WTC11 (cell line): ENCODE results near the gene SLC38A3. TPM values are rescaled to one million over a fixed set of nuclear protein-coding genes. Genes with fewer than 3 reads are reported as not detected.

Experiments used
- ATAC-seq: fragments of 200-7000 bp; cut with Tn5 transposase; 2 replicates; pipeline ENCODE4 v1.10.0; 2021; ENCODE audit warnings: mild to moderate bottlenecking, moderate library complexity
- CTCF ChIA-PET: fragments of 300-600 bp; sonication (Branson Sonifier 250); formaldehyde crosslinking; loops from one replicate; lab custom pipeline; 2021; ENCODE audit warnings: antibody characterized with exemption; lab: Charles Lee
- POLR2A ChIA-PET: fragments of 350-600 bp; sonication (Branson Sonifier 250); formaldehyde crosslinking; loops from one replicate; lab custom pipeline; 2021; ENCODE audit warnings: antibody characterized with exemption; lab: Charles Lee
- DNase-seq: peaks from one replicate; pipeline ENCODE4 v3.0.0; 2021; ENCODE audit warnings: low spot score
- H3K27ac Mint-ChIP-seq: 2 replicates; pipeline ENCODE4 v1.8.0; 2021; ENCODE audit warnings: mixed read lengths
- H3K27me3 Mint-ChIP-seq: 2 replicates; pipeline ENCODE4 v1.8.0; 2021; ENCODE audit warnings: low read depth, mild to moderate bottlenecking, moderate library complexity, mixed read lengths
- H3K36me3 Mint-ChIP-seq: 2 replicates; pipeline ENCODE4 v1.8.0; 2021; ENCODE audit warnings: mixed read lengths
- H3K4me1 Mint-ChIP-seq: 2 replicates; pipeline ENCODE4 v1.8.0; 2022; ENCODE audit warnings: mixed read lengths
- H3K4me3 Mint-ChIP-seq: 2 replicates; pipeline ENCODE4 v1.8.0; 2021; ENCODE audit warnings: mild to moderate bottlenecking, moderate library complexity, mixed read lengths
- H3K9me3 Mint-ChIP-seq: 2 replicates; pipeline ENCODE4 v1.8.0; 2021; ENCODE audit warnings: mixed read lengths
- ATF3 ChIP-seq: sonication (generic); formaldehyde crosslinking; conservative IDR thresholded peaks from 2 replicates; pipeline ENCODE4 v1.8.1; 2022; ENCODE audit warnings: mild to moderate bottlenecking, missing genetic modification reagents
- CREB1 ChIP-seq: sonication (generic); formaldehyde crosslinking; IDR thresholded peaks from 2 replicates; pipeline ENCODE4 v1.8.0; 2023; ENCODE audit warnings: mild to moderate bottlenecking, missing genetic modification reagents
- ELF4 ChIP-seq: sonication (generic); formaldehyde crosslinking; IDR thresholded peaks from 2 replicates; pipeline ENCODE4 v1.8.1; 2022; ENCODE audit warnings: low read depth, mild to moderate bottlenecking, moderate library complexity, missing genetic modification reagents
- EMX1 ChIP-seq: fragments of 250-450 bp; sonication (Bioruptor Pico); IDR thresholded peaks from 2 replicates; pipeline ENCODE4 v1.8.0; 2021; ENCODE audit warnings: mild to moderate bottlenecking
- ESRRA ChIP-seq: sonication (generic); formaldehyde crosslinking; IDR thresholded peaks from 2 replicates; pipeline ENCODE4 v1.8.1; 2022; ENCODE audit warnings: mild to moderate bottlenecking, missing genetic modification reagents, borderline replicate concordance
- FOXK1 ChIP-seq: sonication (generic); formaldehyde crosslinking; IDR thresholded peaks from 2 replicates; pipeline ENCODE4 v1.8.0; 2022; ENCODE audit warnings: mild to moderate bottlenecking, moderate library complexity, missing genetic modification reagents
- FOXP4 ChIP-seq: sonication (generic); formaldehyde crosslinking; IDR thresholded peaks from 2 replicates; pipeline ENCODE4 v1.8.0; 2022; ENCODE audit warnings: mild to moderate bottlenecking, missing genetic modification reagents
- GTF2I ChIP-seq: fragments of 250-450 bp; sonication (Bioruptor Pico); conservative IDR thresholded peaks from 2 replicates; pipeline ENCODE4 v1.4.0; 2021; ENCODE audit warnings: mild to moderate bottlenecking
- JUN ChIP-seq: sonication (generic); formaldehyde crosslinking; IDR thresholded peaks from 2 replicates; pipeline ENCODE4 v1.8.0; 2023; ENCODE audit warnings: mild to moderate bottlenecking, missing genetic modification reagents
- NFE2L1 ChIP-seq: sonication (generic); formaldehyde crosslinking; IDR thresholded peaks from 2 replicates; pipeline ENCODE4 v1.8.1; 2023; ENCODE audit warnings: missing genetic modification reagents
- NFYB ChIP-seq: sonication (generic); formaldehyde crosslinking; conservative IDR thresholded peaks from 2 replicates; pipeline ENCODE4 v1.8.0; 2022; ENCODE audit warnings: low read depth, missing genetic modification reagents
- NR1H2 ChIP-seq: sonication (generic); formaldehyde crosslinking; IDR thresholded peaks from 2 replicates; pipeline ENCODE4 v1.9.0; 2021; ENCODE audit warnings: mild to moderate bottlenecking, moderate library complexity, missing genetic modification reagents
- NR3C1 ChIP-seq: sonication (generic); formaldehyde crosslinking; conservative IDR thresholded peaks from 2 replicates; pipeline ENCODE4 v1.8.1; 2023; ENCODE audit warnings: low read depth, mild to moderate bottlenecking, missing genetic modification reagents
- OVOL2 ChIP-seq: fragments of 250-450 bp; sonication (Bioruptor Pico); IDR thresholded peaks from 2 replicates; pipeline ENCODE4 v1.9.0; 2021; ENCODE audit warnings: mild to moderate bottlenecking, borderline replicate concordance
- PREB ChIP-seq: sonication (generic); formaldehyde crosslinking; IDR thresholded peaks from 2 replicates; pipeline ENCODE4 v1.8.1; 2022; ENCODE audit warnings: mild to moderate bottlenecking, missing genetic modification reagents, moderate library complexity, borderline replicate concordance
- SOX15 ChIP-seq: fragments of 250-450 bp; sonication (Bioruptor Pico); IDR thresholded peaks from 2 replicates; pipeline ENCODE4 v1.9.0; 2021; ENCODE audit warnings: mild to moderate bottlenecking
- total RNA-seq: library from RNA; stranded (reverse); gene quantifications from 3 replicates; pipeline ENCODE4 v1.2.3, GENCODE V29; 2021
- TF ChIP-seq, protein P1 (sequence below): fragments of 250-450 bp; sonication (Bioruptor Pico); IDR thresholded peaks from 2 replicates; pipeline ENCODE4 v1.9.0; 2021; ENCODE audit warnings: mild to moderate bottlenecking
- TF ChIP-seq, protein P2 (sequence below): sonication (generic); formaldehyde crosslinking; IDR thresholded peaks from 2 replicates; pipeline ENCODE4 v1.8.0; 2022; ENCODE audit warnings: mild to moderate bottlenecking, missing genetic modification reagents
- TF ChIP-seq, protein P3 (sequence below): sonication (generic); formaldehyde crosslinking; conservative IDR thresholded peaks from 2 replicates; pipeline ENCODE4 v1.8.1; 2023; ENCODE audit warnings: mild to moderate bottlenecking, low read depth, missing genetic modification reagents, moderate library complexity

SLC38A3 gene
- total RNA-seq, 1 experiment from 2014 or later = 0.90 TPM

DNA sequence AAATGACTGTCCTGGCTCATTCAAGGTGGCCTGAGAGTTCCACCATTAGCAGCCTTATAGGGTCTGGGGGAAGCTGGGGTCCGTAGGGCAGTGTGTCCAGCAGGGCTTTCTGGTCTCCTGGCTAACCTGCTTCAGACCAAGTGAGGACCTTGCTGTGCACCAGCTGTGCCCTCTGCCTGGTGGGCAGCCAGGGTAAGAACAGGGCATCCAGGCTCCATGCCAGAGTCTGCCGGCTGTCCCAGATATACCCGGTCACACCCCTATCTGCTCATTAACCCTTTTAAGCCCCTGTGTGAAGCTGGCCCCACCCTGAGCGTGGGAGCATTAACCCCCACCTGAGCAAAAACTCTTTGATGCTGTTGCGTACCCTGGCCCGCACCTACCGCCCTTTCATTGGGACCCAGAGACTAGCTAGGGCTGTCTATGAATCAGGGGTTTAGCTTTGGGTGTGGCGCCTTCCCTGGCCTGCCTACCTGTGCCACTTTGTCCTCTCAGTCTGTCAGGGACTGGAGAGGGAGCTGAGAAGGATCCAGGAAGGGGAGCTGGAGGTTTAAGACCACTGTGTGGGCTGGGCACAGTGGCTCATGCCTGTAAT lies 32.3 kb upstream of the SLC38A3 start (continued):
- TF ChIP-seq PREB (CRISPR knock-in tag) = no peak
- TF ChIP-seq GTF2I (CRISPR knock-in tag) = no peak
- TF ChIP-seq NR3C1 (CRISPR knock-in tag) = no peak
- TF ChIP-seq EMX1 (CRISPR knock-in tag) = no peak
- no peak for TF ChIP-seq JUN
- no peak for TF ChIP-seq ATF3 (CRISPR knock-in tag)
- no peak for TF ChIP-seq NR1H2 (CRISPR knock-in tag)
- no peak for TF ChIP-seq ELF4 (CRISPR knock-in tag)
- no peak for TF ChIP-seq FOXP4 (CRISPR knock-in tag)
- TF ChIP-seq SOX15 = no peak
- TF ChIP-seq, protein P1, sequence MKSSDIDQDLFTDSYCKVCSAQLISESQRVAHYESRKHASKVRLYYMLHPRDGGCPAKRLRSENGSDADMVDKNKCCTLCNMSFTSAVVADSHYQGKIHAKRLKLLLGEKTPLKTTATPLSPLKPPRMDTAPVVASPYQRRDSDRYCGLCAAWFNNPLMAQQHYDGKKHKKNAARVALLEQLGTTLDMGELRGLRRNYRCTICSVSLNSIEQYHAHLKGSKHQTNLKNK = no peak
- TF ChIP-seq CREB1 (CRISPR knock-in tag) = no peak
- no peak for TF ChIP-seq FOXK1 (CRISPR knock-in tag)
- no peak for TF ChIP-seq NFE2L1 (CRISPR knock-in tag)
- TF ChIP-seq OVOL2 (CRISPR knock-in tag) = no peak
- TF ChIP-seq, protein P2, sequence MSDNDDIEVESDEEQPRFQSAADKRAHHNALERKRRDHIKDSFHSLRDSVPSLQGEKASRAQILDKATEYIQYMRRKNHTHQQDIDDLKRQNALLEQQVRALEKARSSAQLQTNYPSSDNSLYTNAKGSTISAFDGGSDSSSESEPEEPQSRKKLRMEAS = no peak
- TF ChIP-seq ESRRA (CRISPR knock-in tag) = no peak
- TF ChIP-seq, protein P3, sequence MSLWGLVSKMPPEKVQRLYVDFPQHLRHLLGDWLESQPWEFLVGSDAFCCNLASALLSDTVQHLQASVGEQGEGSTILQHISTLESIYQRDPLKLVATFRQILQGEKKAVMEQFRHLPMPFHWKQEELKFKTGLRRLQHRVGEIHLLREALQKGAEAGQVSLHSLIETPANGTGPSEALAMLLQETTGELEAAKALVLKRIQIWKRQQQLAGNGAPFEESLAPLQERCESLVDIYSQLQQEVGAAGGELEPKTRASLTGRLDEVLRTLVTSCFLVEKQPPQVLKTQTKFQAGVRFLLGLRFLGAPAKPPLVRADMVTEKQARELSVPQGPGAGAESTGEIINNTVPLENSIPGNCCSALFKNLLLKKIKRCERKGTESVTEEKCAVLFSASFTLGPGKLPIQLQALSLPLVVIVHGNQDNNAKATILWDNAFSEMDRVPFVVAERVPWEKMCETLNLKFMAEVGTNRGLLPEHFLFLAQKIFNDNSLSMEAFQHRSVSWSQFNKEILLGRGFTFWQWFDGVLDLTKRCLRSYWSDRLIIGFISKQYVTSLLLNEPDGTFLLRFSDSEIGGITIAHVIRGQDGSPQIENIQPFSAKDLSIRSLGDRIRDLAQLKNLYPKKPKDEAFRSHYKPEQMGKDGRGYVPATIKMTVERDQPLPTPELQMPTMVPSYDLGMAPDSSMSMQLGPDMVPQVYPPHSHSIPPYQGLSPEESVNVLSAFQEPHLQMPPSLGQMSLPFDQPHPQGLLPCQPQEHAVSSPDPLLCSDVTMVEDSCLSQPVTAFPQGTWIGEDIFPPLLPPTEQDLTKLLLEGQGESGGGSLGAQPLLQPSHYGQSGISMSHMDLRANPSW (CRISPR knock-in tag) = no peak

- Mint-ChIP-seq H3K4me1 (peaks cover 11% of the 10 kb centered on the region), H3K27me3 (no peaks in the 10 kb centered on the region), H3K9me3 (no peaks in the 10 kb centered on the region), H3K36me3 (peaks cover 27% of the 10 kb centered on the region), H3K27ac (peak overlapping the region; percentile 89; the same call in 1 of the 2 replicates), H3K4me3 (no peak overlapping the region)
- ATAC-seq (peak; percentile 82), DNase-seq (no peak)
- peak; percentile 66; the same call in 1 of the 2 replicates for TF ChIP-seq ESRRA (CRISPR knock-in tag)
- no peak for TF ChIP-seq NFYB (CRISPR knock-in tag)
- ChIA-PET POLR2A (interaction anchor here (1.0 to 1.3 kb wide), 2 partner anchors 9 to 17 kb away, joined by 3 to 6 read pairs; no protein-coding TSS in a partner anchor), CTCF (interaction anchor here (0.8 to 1.8 kb wide), 3 partner anchors 21 to 51 kb away, joined by 3 to 6 read pairs (median 3); no protein-coding TSS in a partner anchor)
Observed at GRCh38 chr3:50173685-50174516, 31.2 kb upstream of the SLC38A3 start.
